ENCODE results near the gene ELOA.

The ELOA gene

GRCh38 chr1:23795676-23796465 is 52.6 kb downstream of the ELOA start:
- no peak overlapping the region for H3K4me3 Mint-ChIP-seq
- no peaks in the 10 kb centered on the region for H3K27me3 Mint-ChIP-seq (ENCODE audit: low read depth, poor library complexity)
- DNase-seq: no peak
- H3K4me1 Mint-ChIP-seq: peaks cover 31% of the 10 kb centered on the region
- no peaks in the 10 kb centered on the region for H3K9me3 Mint-ChIP-seq
- H3K36me3 Mint-ChIP-seq (ENCODE audit: low read depth): no peaks in the 10 kb centered on the region
- H3K27ac Mint-ChIP-seq: peak overlapping the region; percentile 55
- no peak for TF ChIP-seq CTCF (IDR thresholded peaks at IDR 0.05)

DNA sequence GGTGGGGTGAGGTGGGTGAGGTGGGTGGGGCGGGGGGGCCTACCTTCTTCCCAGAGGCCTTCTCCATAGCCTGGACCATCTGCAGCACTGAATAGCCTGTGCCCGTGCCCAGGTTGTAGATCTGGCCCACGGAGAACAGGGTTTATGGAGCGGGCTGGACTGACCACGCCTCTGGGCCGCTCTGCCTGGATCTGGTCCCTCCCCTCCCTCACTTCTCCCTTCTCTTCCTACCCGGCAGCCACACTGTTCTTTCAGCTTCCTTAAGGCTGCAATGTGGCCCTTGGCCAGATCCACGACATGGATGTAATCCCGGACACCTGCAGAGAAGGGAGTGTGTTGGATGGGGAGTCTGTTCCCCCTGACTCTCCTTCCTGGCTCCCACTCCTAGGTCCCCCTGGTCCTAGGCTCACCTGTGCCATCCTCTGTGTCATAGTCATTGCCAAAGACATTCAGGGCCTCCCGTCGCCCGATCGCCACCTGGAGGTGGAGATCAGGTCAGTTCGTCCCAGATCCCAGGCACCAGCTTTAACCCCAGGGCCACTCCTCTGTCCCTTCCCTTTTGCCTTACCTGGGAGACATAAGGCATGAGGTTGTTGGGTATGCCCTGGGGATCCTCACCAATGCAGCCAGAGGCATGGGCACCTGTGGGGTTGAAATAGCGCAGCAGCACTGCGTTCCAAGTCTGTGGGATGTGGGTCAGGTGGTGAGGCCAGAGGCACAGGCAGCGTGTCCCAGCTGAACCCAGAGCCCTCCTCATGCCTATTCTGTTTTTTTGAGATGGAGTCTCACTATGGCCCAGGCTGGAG is 53.4 kb downstream of the ELOA start:
- Mint-ChIP-seq H3K4me1 (peaks cover 30% of the 10 kb centered on the region), H3K27me3 (ENCODE audit: low read depth, poor library complexity) (peaks cover 6% of the 10 kb centered on the region), H3K4me3 (no peak overlapping the region), H3K27ac (no peak overlapping the region), H3K36me3 (ENCODE audit: low read depth) (no peaks in the 10 kb centered on the region), H3K9me3 (no peaks in the 10 kb centered on the region)
- DNase-seq: no peak
- no peak for TF ChIP-seq CTCF (IDR thresholded peaks at IDR 0.05)

GRCh38 chr1:23797478-23798448 is 54.5 kb downstream of the ELOA start:
- Mint-ChIP-seq H3K9me3 (no peaks in the 10 kb centered on the region), H3K4me3 (no peak overlapping the region), H3K4me1 (peaks cover 21% of the 10 kb centered on the region), H3K27ac (no peak overlapping the region), H3K27me3 (ENCODE audit: low read depth, poor library complexity) (peaks cover 14% of the 10 kb centered on the region), H3K36me3 (ENCODE audit: low read depth) (no peaks in the 10 kb centered on the region)
- no peak for TF ChIP-seq CTCF (IDR thresholded peaks at IDR 0.05)
- DNase-seq: no peak

DNA sequence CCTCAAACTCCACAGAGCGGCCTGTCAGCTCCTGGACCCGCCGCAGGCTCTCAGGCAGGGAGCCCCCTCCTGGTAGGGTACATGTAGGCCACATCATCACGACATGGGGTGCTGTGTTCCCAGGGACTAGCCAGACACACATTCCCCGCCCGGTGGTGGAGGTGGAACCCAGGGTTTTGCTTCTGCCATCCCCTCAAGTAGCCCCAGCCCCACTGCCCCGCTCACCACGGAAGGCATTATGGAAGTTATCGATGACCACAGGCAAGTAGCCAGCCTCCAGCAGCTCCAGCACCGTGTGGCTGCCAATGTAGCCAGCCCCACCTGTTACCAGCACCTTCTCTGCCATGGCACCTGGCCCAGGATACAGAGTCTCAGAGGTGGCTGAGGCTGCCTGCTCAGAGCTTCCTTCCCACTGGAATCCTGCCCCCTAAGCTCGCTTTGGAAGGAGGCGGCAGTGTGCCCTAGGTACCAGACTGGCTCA is 55.4 kb downstream of the ELOA start:
- no peak for TF ChIP-seq CTCF (IDR thresholded peaks at IDR 0.05)
- DNase-seq: no peak
- H3K27ac Mint-ChIP-seq: no peak overlapping the region
- peaks cover 14% of the 10 kb centered on the region for H3K27me3 Mint-ChIP-seq (ENCODE audit: low read depth, poor library complexity)
- no peaks in the 10 kb centered on the region for H3K9me3 Mint-ChIP-seq
- peak overlapping the region; percentile 94 for H3K4me3 Mint-ChIP-seq
- peaks cover 17% of the 10 kb centered on the region for H3K4me1 Mint-ChIP-seq
- peaks cover 3% of the 10 kb centered on the region for H3K36me3 Mint-ChIP-seq (ENCODE audit: low read depth)

- Mint-ChIP-seq H3K27ac (no peak overlapping the region), H3K36me3 (ENCODE audit: low read depth) (peaks cover 8% of the 10 kb centered on the region), H3K27me3 (ENCODE audit: low read depth, poor library complexity) (peaks cover 14% of the 10 kb centered on the region), H3K4me1 (peaks cover 17% of the 10 kb centered on the region), H3K9me3 (no peaks in the 10 kb centered on the region), H3K4me3 (peak overlapping the region; percentile 94)
- no peak for DNase-seq
- TF ChIP-seq CTCF (IDR thresholded peaks at IDR 0.05): no peak
Observed at GRCh38 chr1:23799255-23799569, 55.9 kb downstream of the ELOA start.
